PC-9 (cell line): Measurements from ENCODE around the gene POMGNT1.

Source experiments
- EZH2 ChIP-seq: fragments of 200-600 bp; sonication (generic); IDR thresholded peaks from 2 replicates; pipeline ENCODE4 v1.8.0; 2017; ENCODE audit warnings: antibody characterized with exemption, low read depth
- TF ChIP-seq, protein P1 (sequence below): fragments of 200-600 bp; sonication (generic); conservative IDR thresholded peaks from 2 replicates; pipeline ENCODE4 v1.6.1; 2017; ENCODE audit warnings: mixed run types, antibody characterized with exemption, mild to moderate bottlenecking, moderate library complexity

GRCh38 chr1:46171871-46172270 is 26.4 kb downstream of the POMGNT1 start:
- TF ChIP-seq, protein P1, sequence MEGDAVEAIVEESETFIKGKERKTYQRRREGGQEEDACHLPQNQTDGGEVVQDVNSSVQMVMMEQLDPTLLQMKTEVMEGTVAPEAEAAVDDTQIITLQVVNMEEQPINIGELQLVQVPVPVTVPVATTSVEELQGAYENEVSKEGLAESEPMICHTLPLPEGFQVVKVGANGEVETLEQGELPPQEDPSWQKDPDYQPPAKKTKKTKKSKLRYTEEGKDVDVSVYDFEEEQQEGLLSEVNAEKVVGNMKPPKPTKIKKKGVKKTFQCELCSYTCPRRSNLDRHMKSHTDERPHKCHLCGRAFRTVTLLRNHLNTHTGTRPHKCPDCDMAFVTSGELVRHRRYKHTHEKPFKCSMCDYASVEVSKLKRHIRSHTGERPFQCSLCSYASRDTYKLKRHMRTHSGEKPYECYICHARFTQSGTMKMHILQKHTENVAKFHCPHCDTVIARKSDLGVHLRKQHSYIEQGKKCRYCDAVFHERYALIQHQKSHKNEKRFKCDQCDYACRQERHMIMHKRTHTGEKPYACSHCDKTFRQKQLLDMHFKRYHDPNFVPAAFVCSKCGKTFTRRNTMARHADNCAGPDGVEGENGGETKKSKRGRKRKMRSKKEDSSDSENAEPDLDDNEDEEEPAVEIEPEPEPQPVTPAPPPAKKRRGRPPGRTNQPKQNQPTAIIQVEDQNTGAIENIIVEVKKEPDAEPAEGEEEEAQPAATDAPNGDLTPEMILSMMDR = no peak
- no peak for TF ChIP-seq EZH2
